RWPE2 (cell line): ENCODE measurements around the gene BFSP1.
A peak's percentile ranks its signal among the peaks of the same experiment; 100 is the strongest.

Experiments used
- ATAC-seq: fragments of 200-7000 bp; cut with Tn5 transposase; 3 replicates; pipeline ENCODE4 v1.9.1; 2021; ENCODE audit warnings: low read depth
- DNase-seq: peaks from one replicate; pipeline ENCODE4 v3.0.0-alpha.2; 2020; ENCODE audit warnings: low spot score
- H3K27ac ChIP-seq: fragments of 450-650 bp; 2 replicates; pipeline ENCODE4 v1.5.1; 2017; ENCODE audit warnings: mild to moderate bottlenecking; ENCODE audit not compliant: poor library complexity, severe bottlenecking
- H3K27me3 ChIP-seq: fragments of 250-450 bp; sonication (Bioruptor Pico); 2 replicates; pipeline ENCODE4 v1.5.1; 2021; ENCODE audit warnings: mild to moderate bottlenecking, moderate library complexity; ENCODE audit not compliant: insufficient read depth, poor library complexity, severe bottlenecking
- H3K36me3 ChIP-seq: fragments of 250-450 bp; sonication (Bioruptor Pico); 2 replicates; pipeline ENCODE4 v1.5.1; 2020; ENCODE audit warnings: low read depth, mild to moderate bottlenecking, moderate library complexity
- H3K4me1 ChIP-seq: fragments of 250-450 bp; sonication (Bioruptor Pico); 2 replicates; pipeline ENCODE4 v1.5.1; 2021; ENCODE audit warnings: mild to moderate bottlenecking, moderate library complexity; ENCODE audit not compliant: insufficient read depth, poor library complexity, severe bottlenecking
- H3K4me3 ChIP-seq: fragments of 250-450 bp; sonication (Bioruptor Pico); 2 replicates; pipeline ENCODE4 v1.5.1; 2021; ENCODE audit warnings: mild to moderate bottlenecking, moderate library complexity; ENCODE audit not compliant: severe bottlenecking
- H3K9me3 ChIP-seq: fragments of 250-450 bp; sonication (Bioruptor Pico); 2 replicates; pipeline ENCODE4 v1.5.1; 2021; ENCODE audit warnings: mild to moderate bottlenecking, moderate library complexity; ENCODE audit not compliant: severe bottlenecking
- CTCF ChIP-seq: fragments of 450-650 bp; IDR thresholded peaks from one replicate; pipeline ENCODE4 v1.5.1; 2017; ENCODE audit warnings: mild to moderate bottlenecking, moderate library complexity; ENCODE audit not compliant: poor library complexity, severe bottlenecking

The BFSP1 gene

DNA sequence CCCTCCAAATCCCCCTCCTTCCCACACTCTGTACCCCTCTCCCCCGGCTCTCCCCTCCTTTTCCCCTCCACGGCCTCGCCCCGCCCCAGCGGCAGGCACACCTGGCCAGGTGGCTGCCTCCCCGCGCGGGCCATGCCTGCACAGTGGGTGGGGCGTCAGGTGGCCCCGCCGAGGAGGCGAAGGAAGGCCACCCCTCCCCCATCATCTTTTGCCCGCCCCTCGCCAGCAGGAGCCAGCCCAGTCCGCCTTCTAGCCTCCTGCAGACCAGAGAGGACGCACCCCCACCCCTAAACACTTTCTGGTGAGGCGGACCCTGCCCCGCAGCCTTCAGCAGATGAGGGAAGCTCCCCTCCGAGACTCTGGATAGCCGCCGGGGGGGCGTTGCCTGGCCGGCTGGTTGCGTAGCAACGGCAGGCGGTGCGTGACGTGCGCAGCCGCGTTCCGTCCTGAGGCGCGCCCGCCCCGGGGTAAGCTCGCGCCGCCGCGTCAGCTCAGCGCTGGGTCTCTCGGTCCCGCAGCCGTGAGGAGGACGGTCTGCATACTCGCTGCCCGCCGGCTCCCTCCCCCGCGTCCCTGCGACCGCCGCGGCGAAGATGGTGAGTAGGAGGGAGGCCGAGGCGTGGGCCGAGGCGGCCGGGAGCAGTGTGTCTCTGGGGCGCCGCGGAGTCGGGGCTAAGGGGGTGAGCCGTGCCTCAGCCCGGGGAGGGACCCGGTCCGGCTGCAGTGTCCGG is 38.6 kb upstream of the BFSP1 start, which contains the start of gene DSTN:
Gene DSTN (plus strand): TSS at position 460 of the 731 bp plus-strand sequence. CDS start 134 bp downstream, at position 594.
- DNase-seq = peak; percentile 98
- H3K27ac ChIP-seq = peak within 1 kb of the TSS; percentile 94

DNA sequence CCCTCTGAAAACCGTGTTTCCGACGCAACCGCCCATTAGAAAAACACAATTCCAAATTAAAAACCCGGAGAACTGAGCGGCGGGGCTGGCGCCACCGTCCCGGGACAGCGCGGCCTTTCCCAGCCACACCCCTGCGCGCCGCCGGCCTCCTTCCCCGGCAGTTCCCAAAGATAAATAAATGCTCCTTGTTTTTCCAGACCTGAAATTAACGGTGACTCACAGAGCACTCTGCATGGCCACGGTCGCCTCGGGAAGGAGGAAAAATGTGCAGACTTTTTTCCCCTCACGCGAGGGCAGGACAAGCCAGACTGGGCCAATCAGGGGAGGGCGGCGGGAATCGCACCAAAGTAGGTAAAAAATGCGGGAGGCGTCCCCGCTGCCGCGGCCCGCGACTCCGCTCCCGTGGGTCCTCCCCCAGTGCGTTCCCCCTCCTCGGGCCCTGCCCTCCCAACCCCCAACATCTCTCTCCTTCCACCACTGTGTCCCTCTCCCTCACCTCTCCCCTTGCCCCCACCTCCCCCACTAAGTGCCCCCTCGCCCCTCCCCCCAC is 37.9 kb upstream of the BFSP1 start:
- no peaks in the 10 kb centered on the region for H3K9me3 ChIP-seq
- H3K36me3 ChIP-seq = peaks cover 25% of the 10 kb centered on the region
- peak; percentile 75 for ATAC-seq
- peak overlapping the region; percentile 94 for H3K27ac ChIP-seq
- peaks cover 31% of the 10 kb centered on the region for H3K4me1 ChIP-seq
- no peak for TF ChIP-seq CTCF
- no peaks in the 10 kb centered on the region for H3K27me3 ChIP-seq
- peak overlapping the region; percentile 49 for H3K4me3 ChIP-seq
- peak; percentile 98 for DNase-seq

More for the DNA sequence above, 38.6 kb upstream of the BFSP1 start, which contains the start of gene DSTN:
- ATAC-seq = peak; percentile 66
- H3K9me3 ChIP-seq = no peaks in the 10 kb centered on the region
- peaks cover 31% of the 10 kb centered on the region for H3K4me1 ChIP-seq
- H3K27me3 ChIP-seq = no peaks in the 10 kb centered on the region
- peak within 1 kb of the TSS; percentile 89 for H3K4me3 ChIP-seq
- peaks cover 27% of the 10 kb centered on the region for H3K36me3 ChIP-seq
- TF ChIP-seq CTCF = no peak

DNA sequence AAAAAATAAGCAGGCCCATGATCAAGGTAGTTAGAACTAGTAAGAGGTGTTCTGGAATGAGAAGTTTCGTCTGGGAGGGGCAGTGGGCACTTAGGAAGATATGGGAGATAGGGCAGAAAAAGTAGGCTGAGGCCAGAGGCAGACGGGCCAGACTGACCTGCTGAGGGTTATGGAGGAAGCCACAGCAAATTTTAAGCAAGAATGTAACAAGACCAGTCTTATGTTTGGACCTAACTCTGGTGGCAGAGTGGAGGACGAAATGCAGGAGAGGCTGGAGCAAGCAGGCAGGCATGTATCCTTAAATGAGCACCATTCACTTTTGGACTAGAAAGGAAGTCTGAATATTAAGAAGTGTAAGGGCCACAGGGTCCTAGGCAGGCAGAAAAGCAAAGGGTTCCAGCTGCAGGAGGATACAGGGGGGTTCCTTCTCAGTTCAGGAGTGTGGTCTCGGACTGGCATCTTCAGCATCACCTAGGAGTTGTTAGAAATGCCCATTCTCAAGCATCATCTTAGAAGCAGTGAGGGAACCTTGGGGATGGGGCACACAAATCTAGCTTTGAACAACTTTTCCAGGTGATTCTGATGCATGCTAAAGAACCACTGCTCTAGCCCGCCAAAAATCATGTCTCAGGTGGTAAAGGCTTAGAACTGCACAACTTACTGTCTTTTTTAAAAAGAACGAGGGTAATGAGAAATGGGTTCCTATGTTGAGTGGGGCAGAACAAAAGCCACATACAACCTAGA is 37.0 kb upstream of the BFSP1 start:
- no peaks in the 10 kb centered on the region for H3K9me3 ChIP-seq
- peak overlapping the region; percentile 94 for H3K27ac ChIP-seq
- no peak for ATAC-seq
- H3K4me3 ChIP-seq = peak overlapping the region; percentile 49
- H3K4me1 ChIP-seq = peaks cover 31% of the 10 kb centered on the region
- no peak for TF ChIP-seq CTCF
- no peak for DNase-seq
- H3K36me3 ChIP-seq = peaks cover 17% of the 10 kb centered on the region
- no peaks in the 10 kb centered on the region for H3K27me3 ChIP-seq

DNA sequence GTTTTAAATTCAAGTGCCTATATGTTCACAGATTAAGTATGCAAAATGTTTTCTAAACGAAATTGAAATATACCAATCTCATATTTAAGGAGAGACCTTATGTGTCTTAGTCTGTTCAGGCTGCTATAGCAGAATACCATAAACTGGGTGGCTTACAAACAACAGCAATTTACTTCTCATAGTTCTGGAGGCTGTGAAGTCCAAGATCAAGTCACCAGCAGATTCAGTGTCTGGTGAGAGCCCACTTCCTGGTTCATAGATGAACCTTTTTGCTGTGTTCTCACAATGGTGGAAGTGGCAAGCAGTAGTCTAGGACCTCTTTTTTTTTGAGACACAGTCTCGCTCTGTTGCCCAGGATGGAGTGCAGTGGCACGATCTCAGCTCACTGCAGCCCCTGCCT is 35.2 kb upstream of the BFSP1 start:
- Histone ChIP-seq H3K27me3 (no peaks in the 10 kb centered on the region), H3K27ac (peak overlapping the region; percentile 94), H3K9me3 (no peaks in the 10 kb centered on the region), H3K36me3 (no peaks in the 10 kb centered on the region), H3K4me1 (peaks cover 23% of the 10 kb centered on the region), H3K4me3 (no peak overlapping the region)
- DNase-seq (no peak), ATAC-seq (no peak)
- no peak for TF ChIP-seq CTCF
